ENCODE measurements around the gene TRIM52. TPM values are rescaled to one million over a fixed set of nuclear protein-coding genes. Genes with fewer than 3 reads are reported as not detected.

Gene TRIM52
- total and polyA plus RNA-seq, 2 of the 13 experiments (the other 11 are each of a cell fraction or from before 2014, with no cell fraction given): 7.2 to 11.6 TPM

GRCh38 chr5:181243564-181244343 lies 17.2 kb downstream of the TRIM52 start, which contains the start of gene RACK1 (continued):
- no peak for TF ChIP-seq SMARCC2 (IDR thresholded peaks at IDR 0.05)
- TF ChIP-seq BCLAF1 (IDR thresholded peaks at IDR 0.05): no peak
- TF ChIP-seq ZBTB1 (CRISPR knock-in tag; IDR thresholded peaks at IDR 0.05; ENCODE audit: borderline replicate concordance): no peak
- TF ChIP-seq MTF2 (CRISPR knock-in tag; IDR thresholded peaks at IDR 0.05; ENCODE audit: borderline replicate concordance): no peak
- TF ChIP-seq ZNF839 (CRISPR knock-in tag; IDR thresholded peaks at IDR 0.05; ENCODE audit: borderline replicate concordance): peak; percentile 1; the same call in 1 of the 2 replicates
- TF ChIP-seq ZNF430 (CRISPR knock-in tag; IDR thresholded peaks at IDR 0.05): peak; percentile 62
- 0 out of 2 replicates have a peak, but pooled peaks have one; percentile 15 for TF ChIP-seq ZBTB3 (CRISPR knock-in tag; IDR thresholded peaks at IDR 0.05; ENCODE audit: borderline replicate concordance, low read depth)
- TF ChIP-seq ARNTL (CRISPR knock-in tag; IDR thresholded peaks at IDR 0.05): no peak
- TF ChIP-seq HMGXB3 (CRISPR knock-in tag; IDR thresholded peaks at IDR 0.05; ENCODE audit: borderline replicate concordance): peak; percentile 63
- no peak for TF ChIP-seq IKZF1 (IDR thresholded peaks at IDR 0.05)
- no peak for TF ChIP-seq BCL6 (CRISPR knock-in tag; IDR thresholded peaks at IDR 0.05)
- no peak for TF ChIP-seq CBX2 (IDR thresholded peaks at IDR 0.05; ENCODE audit: low read depth, low read length)
- TF ChIP-seq CBX2 (CRISPR knock-in tag; IDR thresholded peaks at IDR 0.05; ENCODE audit: low read depth): no peak
- 0 out of 2 replicates have a peak, but pooled peaks have one; percentile 72 for TF ChIP-seq ZNF589 (CRISPR knock-in tag; conservative IDR thresholded peaks at IDR 0.05)
- no peak for TF ChIP-seq SIX4 (CRISPR knock-in tag; IDR thresholded peaks at IDR 0.05)
- TF ChIP-seq ZNF674 (CRISPR knock-in tag; IDR thresholded peaks at IDR 0.05; ENCODE audit: low read depth): no peak
- TF ChIP-seq KLF15 (CRISPR knock-in tag; IDR thresholded peaks at IDR 0.05; ENCODE audit: borderline replicate concordance): no peak; the same call in 1 of the 2 replicates
- peak; percentile 83 for TF ChIP-seq MAZ (IDR thresholded peaks at IDR 0.05; ENCODE audit: borderline replicate concordance, low read depth, low read length)
- peak; percentile 72 for TF ChIP-seq MAZ (CRISPR knock-in tag; IDR thresholded peaks at IDR 0.05; ENCODE audit: low read depth)
- TF ChIP-seq ZKSCAN5 (CRISPR knock-in tag; IDR thresholded peaks at IDR 0.05): no peak
- no peak for TF ChIP-seq ZNF354B (CRISPR knock-in tag; IDR thresholded peaks at IDR 0.05)
- TF ChIP-seq HOMEZ (CRISPR knock-in tag; IDR thresholded peaks at IDR 0.05; ENCODE audit: low read depth): no peak

All from HepG2 (cell line).